Stimulated activated naive CD4-positive, alpha-beta T cell (primary cell): ENCODE measurements around the gene EXOC4.

Source experiments
- DNase-seq, 6 experiments: peaks; one replicate each; lab custom pipeline; 2025; lab: John Stamatoyannopoulos, UW

Gene EXOC4

DNA sequence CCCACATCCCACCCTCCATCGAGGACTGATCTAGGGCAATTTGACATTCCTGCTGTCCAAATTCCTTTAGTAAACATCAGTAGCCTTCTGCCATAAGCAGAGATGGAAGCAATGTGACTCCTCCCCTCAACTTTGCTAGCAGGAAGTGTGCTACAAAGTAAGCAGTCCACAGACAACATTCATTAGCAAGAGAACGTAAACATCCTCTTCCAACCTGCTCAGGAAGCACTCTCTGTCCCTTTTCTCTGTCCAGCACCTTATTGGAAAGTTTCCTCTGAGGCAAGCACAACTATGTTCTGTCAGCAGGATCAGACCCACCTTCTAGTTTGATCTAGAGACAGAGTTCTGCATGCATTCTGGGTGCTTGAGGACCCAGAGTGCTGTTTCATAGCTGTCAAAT is 826.1 kb downstream of the EXOC4 start:
- DNase-seq: no peak

DNA sequence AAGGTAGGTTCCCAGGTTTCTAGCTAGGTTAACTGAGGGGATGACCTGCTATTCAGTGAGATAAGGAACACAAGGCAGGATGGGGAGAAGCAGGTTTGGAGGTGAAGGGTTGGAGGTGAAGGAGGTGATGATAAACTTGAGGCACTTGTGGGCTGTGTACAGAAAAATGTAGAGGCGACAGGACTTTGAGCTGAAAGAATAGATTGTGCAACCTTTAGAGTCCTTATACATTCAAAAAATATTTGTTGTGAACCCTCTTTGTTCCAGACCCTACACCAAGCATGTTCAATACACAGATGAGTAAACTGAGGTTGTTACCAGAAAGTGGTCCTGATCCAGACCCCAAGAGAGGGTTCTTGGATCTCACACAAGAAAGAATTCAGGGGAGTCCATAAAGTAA is 828.8 kb downstream of the EXOC4 start:
- no peak for DNase-seq

DNA sequence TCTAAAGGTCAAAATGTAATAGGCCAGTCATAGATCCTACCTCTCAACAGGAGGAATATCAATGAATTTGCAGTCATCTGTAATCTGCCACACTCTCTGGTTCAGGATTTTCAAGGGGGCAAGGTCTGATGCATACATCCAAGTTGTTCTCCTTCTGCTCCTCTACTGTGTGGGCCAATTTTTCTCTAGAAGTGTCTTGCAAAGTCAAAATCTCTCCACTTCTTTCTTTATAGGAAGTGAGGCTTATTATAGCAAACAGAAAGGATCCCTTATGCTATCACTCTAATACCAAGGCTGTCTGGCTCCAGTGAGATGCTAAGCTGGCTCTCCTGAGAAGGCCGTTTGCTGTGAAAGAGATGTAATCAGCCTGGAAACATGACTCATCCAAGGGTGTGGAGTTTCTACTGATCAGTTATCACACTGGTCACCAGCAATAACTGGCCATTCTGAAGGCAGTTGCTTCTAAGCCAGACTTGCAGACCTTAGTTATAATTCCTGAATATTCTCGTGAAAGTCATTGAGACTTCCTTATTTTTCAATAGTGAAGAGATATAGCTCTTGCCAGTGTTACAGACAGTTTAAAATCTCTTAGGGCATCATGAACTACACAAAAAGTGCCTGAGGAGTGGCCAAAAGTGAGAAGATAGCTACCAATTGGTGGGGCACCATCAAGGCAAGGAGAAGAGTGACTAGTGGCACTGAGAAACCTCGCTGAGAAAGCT is 831.0 kb downstream of the EXOC4 start:
- no peak for DNase-seq

DNA sequence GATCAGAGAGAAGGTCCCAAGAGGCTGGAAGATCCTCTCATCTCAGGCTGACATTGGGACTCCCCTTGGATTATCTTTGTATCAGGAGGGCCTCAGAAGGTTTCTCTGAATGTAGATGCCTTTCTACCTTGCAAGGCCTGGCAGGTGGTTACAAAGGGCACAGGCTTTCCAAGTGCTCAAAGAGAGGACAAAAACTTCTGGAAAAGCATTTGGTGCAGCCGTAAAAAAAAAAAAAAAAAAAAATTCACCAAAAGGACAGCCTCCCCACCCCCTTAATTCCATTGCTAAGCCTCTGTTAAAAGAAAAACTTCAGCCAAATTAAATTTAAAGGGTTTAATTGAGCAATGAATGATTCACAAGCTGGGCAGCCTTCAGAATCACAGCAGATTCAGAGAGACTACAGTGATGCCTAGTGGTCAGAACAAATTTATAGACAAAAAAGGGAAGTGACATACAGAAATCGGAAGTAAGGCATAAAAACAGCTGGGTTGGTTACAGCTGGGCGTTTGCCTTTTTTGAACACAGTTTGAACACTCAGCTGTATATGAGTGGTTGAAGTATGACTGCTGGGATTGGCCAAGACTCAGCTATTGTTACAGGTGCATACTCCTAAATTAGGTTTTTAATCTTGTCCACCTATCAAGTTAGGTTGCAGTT is 831.7 kb downstream of the EXOC4 start:
- DNase-seq: no peak

DNA sequence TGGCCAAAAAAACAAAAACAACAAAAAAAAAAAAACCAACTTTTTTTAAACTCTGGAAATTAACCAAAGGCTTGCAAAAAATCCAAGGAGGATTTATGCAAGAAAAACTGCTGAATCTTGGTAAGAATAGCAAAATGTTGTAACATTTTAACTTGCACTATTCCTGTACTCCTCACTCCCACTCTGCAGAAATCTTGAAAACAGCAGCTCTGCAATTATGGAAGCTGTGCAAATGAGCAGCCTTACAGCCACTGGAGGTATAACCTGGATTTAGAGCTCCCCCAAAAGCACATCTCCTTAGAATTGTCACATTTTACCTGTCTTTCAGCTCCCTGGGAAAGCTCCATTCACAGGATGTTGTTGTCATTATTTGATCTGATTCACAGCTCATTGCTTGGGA is 832.4 kb downstream of the EXOC4 start:
- no peak for DNase-seq

DNA sequence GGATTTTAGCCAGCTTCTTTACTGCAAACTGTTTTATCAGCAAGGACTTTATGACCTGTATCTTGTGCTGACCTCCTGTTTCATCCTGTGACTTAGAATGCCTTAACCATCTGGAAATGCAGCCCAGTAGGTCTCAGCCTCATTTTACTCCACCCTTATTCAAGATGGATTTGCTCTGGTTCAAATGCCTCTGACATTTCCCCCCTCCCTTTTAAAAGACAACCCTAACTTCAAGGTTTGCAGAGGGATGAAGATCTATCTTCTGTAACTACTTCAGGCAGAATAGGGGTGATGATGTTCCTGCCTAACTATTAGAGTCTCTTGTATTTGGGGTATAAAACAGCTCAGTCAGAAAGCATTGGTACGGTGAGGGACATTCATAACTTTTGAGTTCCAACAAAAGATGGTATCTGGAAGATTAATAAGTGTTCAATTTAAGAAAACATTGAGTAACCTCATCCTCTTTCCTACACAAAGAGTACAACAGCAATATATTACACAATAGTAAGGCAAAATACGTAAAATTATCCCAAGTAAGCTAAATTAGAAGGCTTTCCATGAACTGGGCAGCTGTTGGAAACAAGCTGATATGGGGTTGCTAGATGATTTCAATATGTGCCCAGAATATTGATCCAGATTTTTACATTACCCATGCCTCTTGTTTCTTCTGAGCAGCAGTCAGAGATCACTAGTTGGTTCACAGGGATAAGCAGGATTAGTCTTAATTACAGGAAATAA is 834.3 kb downstream of the EXOC4 start:
- no peak for DNase-seq

DNA sequence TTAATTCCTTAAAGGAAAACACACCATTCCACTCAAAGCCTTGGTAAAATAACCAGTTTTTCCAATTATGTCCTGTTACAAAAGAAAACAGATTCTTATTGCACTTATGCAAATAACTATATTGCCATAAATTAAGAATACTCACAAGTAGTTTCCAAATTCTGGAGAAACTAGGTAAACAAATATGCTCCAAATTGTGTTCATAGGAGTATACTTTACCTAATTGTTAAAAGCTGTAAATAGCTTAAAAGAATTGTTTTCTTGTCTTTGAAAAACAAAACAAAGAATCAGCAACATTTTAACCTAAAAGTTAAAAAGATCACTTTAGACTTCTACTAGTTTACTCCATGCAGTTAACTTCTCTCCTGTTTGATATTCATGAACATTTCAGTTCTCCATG is 835.3 kb downstream of the EXOC4 start:
- DNase-seq: no peak

DNA sequence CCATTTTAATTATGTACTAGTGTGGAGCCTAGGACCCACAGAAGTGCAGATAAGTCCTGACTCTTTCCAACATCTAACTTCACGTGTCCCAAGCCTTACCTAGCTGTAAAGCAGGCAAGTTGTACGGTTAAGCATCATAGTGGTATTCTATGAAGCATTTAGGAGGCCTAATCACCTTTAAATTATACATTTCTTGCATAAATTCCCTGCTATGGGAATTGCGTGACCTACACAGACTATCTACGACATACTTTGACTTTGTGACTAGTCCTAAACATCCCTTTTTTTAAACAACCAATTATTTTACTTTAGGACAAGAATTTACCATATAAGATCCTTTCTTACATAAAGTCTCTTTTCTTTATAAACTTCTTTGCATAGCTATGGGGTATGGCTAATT is 836.6 kb downstream of the EXOC4 start:
- no peak for DNase-seq

DNA sequence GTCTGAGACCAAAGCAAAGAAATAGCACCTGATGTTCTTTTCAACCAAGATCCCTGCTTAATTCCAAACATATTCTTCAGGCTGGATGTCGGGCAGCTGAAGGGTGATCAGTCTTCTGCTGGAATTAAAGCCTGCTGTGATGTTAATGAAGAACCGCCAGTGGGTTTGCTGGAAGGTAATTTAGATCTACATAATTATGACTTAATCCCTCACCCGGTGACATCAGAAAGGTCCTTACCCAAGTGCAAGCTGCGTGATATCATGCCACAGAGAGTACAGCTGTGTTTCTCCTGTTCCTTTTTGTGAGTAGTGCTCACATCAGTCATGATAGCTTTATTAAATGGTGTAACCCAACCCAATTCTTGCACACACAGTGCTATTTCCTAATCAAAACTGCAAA is 845.2 kb downstream of the EXOC4 start:
- no peak for DNase-seq

DNA sequence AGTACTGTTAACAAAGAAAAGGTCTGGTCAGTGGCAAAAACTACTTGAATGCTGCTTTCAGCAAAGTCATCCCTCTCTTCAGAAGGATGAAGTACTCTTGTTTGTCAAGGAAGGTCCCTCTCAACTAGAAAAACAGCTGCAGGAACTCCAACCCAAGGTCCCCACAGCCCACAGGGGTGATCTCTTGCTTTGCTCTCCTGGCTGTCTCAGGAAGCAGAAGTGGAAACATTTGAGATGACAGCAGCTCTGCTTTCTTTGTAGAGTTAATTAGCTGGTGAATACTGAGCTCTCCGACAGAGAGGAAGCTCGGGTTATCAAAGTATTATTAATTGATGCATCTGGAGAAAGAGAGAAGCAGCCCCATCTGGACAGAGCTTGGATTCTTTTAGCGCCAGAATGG is 848.8 kb downstream of the EXOC4 start:
- DNase-seq: no peak

DNA sequence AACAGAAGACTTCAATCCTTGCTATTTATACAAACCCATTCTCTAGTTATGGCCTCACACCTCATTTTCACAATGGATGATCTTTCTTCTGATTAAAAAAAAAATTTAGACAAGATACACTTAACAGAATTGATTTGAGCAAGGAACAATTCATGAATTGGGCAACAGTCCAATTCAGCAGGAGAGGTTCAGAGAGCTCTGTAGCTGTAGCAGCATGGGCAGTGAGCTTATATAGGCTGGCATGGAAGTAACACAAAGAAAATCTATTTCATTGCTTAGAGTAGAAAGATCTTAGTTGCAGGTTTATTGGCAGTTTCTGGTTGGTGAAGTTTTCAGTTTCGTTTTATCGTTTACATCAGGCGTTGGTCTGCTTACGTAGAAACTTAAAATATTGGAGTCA is 851.3 kb downstream of the EXOC4 start:
- DNase-seq: peak in 1 of 6 experiments; percentile 5

DNA sequence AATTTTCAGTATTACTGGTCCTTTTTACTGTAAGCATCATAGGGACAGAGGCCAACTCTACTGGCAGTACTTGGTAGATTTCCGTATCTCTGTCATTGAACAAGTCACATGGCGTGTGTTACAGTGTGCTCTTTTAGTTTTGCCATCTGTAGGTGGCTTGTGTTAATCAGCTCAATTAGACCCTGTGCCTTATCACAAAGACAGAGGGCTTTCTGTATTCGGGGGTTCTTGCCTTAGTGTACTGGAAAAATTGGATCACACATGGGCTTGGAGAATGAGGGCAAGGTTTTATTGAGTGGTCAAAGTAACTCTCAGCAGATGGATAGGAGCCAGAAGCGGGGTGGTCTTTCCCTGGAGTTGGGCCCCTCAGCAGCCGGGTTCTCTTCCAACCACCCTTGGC is 853.0 kb downstream of the EXOC4 start:
- no peak for DNase-seq

DNA sequence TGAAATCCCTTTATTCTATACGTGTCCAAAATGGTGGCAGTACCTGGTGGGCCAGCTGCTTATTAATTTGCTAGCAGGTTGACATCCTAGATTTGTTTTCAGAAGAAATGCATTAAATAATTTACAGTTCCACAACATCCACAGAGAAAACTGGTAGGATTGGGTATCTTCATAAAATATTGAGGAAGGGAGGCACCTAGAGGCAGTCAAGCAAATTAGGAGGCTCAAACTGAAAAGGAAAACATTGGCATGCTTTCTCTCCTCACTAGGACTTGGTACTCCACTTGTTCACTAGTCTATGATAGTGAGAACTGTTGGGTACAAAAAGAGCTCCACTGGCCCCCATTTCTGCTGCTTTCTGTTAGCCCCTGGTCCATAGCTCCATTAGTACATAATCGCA is 855.9 kb downstream of the EXOC4 start:
- no peak for DNase-seq

DNA sequence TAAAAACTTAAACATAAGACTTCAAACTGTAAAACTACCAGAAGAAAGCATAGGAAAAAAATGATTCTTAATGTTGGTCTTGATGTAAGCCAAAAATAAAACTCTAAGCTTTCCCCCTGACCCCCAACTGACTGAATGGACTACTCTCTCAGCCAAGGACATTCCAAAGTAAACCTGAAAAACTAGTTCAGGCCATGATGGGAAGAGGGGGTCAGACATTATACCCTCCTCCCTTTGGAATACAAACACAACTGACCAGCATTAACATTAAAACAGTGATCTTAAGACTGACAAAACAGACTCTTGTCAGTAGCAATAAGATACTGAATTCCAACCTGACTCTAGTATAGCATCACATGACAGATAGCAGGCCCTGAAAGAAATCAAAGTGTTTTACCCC is 860.8 kb downstream of the EXOC4 start:
- no peak for DNase-seq

DNA sequence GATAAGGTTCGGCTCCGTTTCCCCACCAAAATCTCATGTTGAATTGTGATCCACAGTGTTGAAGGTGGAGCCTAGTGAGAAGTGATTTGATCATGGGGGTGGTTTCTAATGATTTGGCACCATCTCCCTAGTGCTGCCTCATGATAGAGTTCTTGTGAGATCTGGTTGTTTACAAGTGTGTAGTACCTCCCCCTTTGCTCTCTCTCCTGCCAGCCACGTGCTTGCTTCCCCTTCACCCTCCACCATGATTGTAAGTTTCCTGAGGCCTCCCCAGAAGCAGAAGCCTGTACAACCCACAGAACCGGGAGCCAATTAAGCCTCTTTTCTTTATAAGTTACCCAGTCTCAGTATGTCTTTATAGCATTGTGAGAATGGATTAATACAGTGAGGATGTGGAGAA is 862.1 kb downstream of the EXOC4 start:
- DNase-seq: no peak
